T-cell (primary cell): ENCODE data around the gene TMEM164. TPM values are rescaled to one million over a fixed set of nuclear protein-coding genes. Genes with fewer than 3 reads are reported as not detected.

Experiments
- ATAC-seq, 4 experiments: fragments of 200-7000 bp in 3 of 4; fragments of 150-1000 bp in 1 of 4; cut with Tn5 transposase; replicated peaks in 1 of 4; 1 replicate in 3 of 4; 2 replicates in 1 of 4; pipeline ENCODE4 v1.10.0; 2021; ENCODE audit warnings: moderate library complexity in 3 of 4, mild to moderate bottlenecking in 2 of 4, moderate number of reproducible peaks in 1 of 4
- CTCF ChIA-PET, 2 donors: fragments of 300-600 bp; sonication (Branson Sonifier 250); formaldehyde crosslinking; loops; one replicate each; lab custom pipeline; 2022; ENCODE audit warnings: antibody characterized with exemption in 2 of 2; lab: Charles Lee
- POLR2A ChIA-PET, 2 donors: fragments of 300-600 bp; sonication (Branson Sonifier 250); formaldehyde crosslinking; loops; one replicate each; lab custom pipeline; 2022; ENCODE audit warnings: antibody characterized with exemption in 2 of 2; lab: Charles Lee
- DNase-seq, 35 experiments: peaks; one replicate each; pipeline versions ENCODE4 v3.0.0 to v3.0.0-alpha.2; 2013 to 2023
- H3K27ac ChIP-seq: one replicate; pipeline ENCODE4 v1.5.1; 2013; ENCODE audit warnings: low read length
- H3K27me3 ChIP-seq, 2 experiments: replicated peaks in 1 of 2; 1 replicate in 1 of 2; 2 replicates in 1 of 2; pipeline versions ENCODE4 v1.6.1 to v1.7.0; 2013; ENCODE audit warnings: low read length in 1 of 2, mixed read lengths in 1 of 2; ENCODE audit not compliant: control insufficient read depth in 2 of 2, insufficient read depth in 2 of 2; ENCODE audit errors: extremely low read depth in 1 of 2
- H3K36me3 ChIP-seq, 2 donors: 1 replicate in 1 of 2; 2 replicates in 1 of 2; pipeline versions ENCODE4 v1.6.1 to v1.7.0; 2013; ENCODE audit warnings: low read length in 1 of 2; ENCODE audit not compliant: control insufficient read depth in 2 of 2, insufficient read depth in 1 of 2; ENCODE audit errors: extremely low read depth in 1 of 2
- H3K4me1 ChIP-seq, 2 experiments: 1 replicate in 1 of 2; 2 replicates in 1 of 2; pipeline versions ENCODE4 v1.6.1 to v1.7.0; 2013; ENCODE audit warnings: low read length in 2 of 2, mixed read lengths in 1 of 2; ENCODE audit not compliant: insufficient read depth in 2 of 2, control insufficient read depth in 1 of 2; ENCODE audit errors: extremely low read depth in 1 of 2
- H3K4me3 ChIP-seq, 2 donors: 1 replicate in 1 of 2; 2 replicates in 1 of 2; pipeline versions ENCODE4 v1.5.1 to v1.7.0; 2013; ENCODE audit warnings: mild to moderate bottlenecking in 2 of 2, low read length in 1 of 2, moderate library complexity in 1 of 2; ENCODE audit not compliant: control insufficient read depth in 1 of 2; ENCODE audit errors: extremely low read depth in 1 of 2
- H3K9me3 ChIP-seq: 2 replicates; pipeline ENCODE4 v1.7.0; 2013
- H3K27ac Mint-ChIP-seq, 2 donors: one replicate each; pipeline ENCODE4 v1.8.0; 2020 to 2021; ENCODE audit warnings: mild to moderate bottlenecking in 2 of 2, mixed read lengths in 2 of 2
- H3K27me3 Mint-ChIP-seq, 2 donors: one replicate each; pipeline ENCODE4 v1.8.0; 2021 to 2022; ENCODE audit warnings: mixed read lengths in 2 of 2
- H3K36me3 Mint-ChIP-seq: one replicate; pipeline ENCODE4 v1.8.0; 2021; ENCODE audit warnings: mixed read lengths
- H3K4me1 Mint-ChIP-seq, 3 donors: one replicate each; pipeline ENCODE4 v1.8.0; 2020 to 2022; ENCODE audit warnings: mixed read lengths in 3 of 3, mild to moderate bottlenecking in 1 of 3
- H3K4me3 Mint-ChIP-seq, 3 donors: one replicate each; pipeline ENCODE4 v1.8.0; 2020 to 2022; ENCODE audit warnings: mild to moderate bottlenecking in 3 of 3, mixed read lengths in 3 of 3, moderate library complexity in 3 of 3
- H3K9me3 Mint-ChIP-seq, 3 donors: one replicate each; pipeline ENCODE4 v1.8.0; 2020 to 2022; ENCODE audit warnings: mixed read lengths in 3 of 3
- WGBS: methylation state at CpG from one replicate; pipeline ENCODE4 v1.1.5; 2013; ENCODE audit warnings: missing lambda C conversion rate; ENCODE audit not compliant: insufficient coverage; 5-methylcytosine and 5-hydroxymethylcytosine counted together
- total RNA-seq, 35 experiments: library from RNA in 6 of 35; stranded (reverse) in 6 of 35; fragments of 120-200 nt in 1 of 35; gene quantifications; one replicate each; pipeline versions ENCODE4 v1.2.1 to v1.2.4 and lab custom pipeline; 2013 to 2026

Gene TMEM164
- total RNA-seq, 5 donors from 2014 or later (not counting 1 experiment from before 2014, with no cell fraction given), result 16.9 to 20.6 (median 19.8) TPM

DNA sequence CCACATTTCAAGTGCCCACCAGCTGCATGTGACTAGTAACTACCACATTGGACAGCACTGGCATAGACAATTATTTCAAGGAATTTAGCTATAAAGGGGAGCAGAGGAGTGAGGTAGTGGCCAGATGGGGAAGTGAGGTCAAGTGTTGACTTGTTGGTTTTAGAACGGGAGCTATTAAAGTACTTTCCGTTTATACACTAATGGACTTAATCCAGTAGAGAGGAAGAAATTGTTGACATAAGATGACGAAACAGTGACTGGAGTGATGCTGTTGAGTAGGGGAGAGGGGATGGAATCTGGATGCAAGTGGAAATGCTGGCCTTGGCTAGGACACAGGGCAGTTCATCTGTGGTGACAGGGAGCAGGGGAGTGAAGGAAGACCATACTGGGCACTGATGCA, 160.6 kb downstream of the TMEM164 start:
- no peak overlapping the region for H3K27ac ChIP-seq
- H3K27me3 ChIP-seq, result no peaks in the 10 kb centered on the region
- peaks cover 0 to 6% of the 10 kb centered on the region in 2 experiments for H3K4me1 ChIP-seq
- Mint-ChIP-seq H3K4me3 (no peak overlapping the region), H3K9me3 (no peaks in the 10 kb centered on the region), H3K27ac (no peak overlapping the region), H3K27me3 (no peaks in the 10 kb centered on the region), H3K4me1 (peaks cover 7 to 20% (median 7%) of the 10 kb centered on the region in 3 donors), H3K36me3 (no peaks in the 10 kb centered on the region)
- ChIA-PET CTCF (interaction anchor here in 1 of 2 donors (1.1 to 1.5 kb wide), 3 partner anchors 14 to 248 kb away, joined by 3 to 6 read pairs (median 4); no protein-coding TSS in a partner anchor), POLR2A (no interaction called here)
- ATAC-seq (no peak), DNase-seq (no peak)
- no peaks in the 10 kb centered on the region for H3K36me3 ChIP-seq
- 95% methylated on average over 2 of the region's 3 CpGs for WGBS
- no peaks in the 10 kb centered on the region for H3K9me3 ChIP-seq
- no peak overlapping the region for H3K4me3 ChIP-seq

- H3K27me3 Mint-ChIP-seq, result peaks cover 0 to 4% of the 10 kb centered on the region in 2 donors
- Histone ChIP-seq H3K4me3 (no peak overlapping the region), H3K27me3 (no peaks in the 10 kb centered on the region), H3K27ac (no peak overlapping the region), H3K4me1 (peaks cover 0 to 2% of the 10 kb centered on the region in 2 experiments), H3K36me3 (no peaks in the 10 kb centered on the region), H3K9me3 (no peaks in the 10 kb centered on the region)
- ChIA-PET POLR2A (interaction anchor here in 1 of 2 donors (1.0 kb wide), 1 partner anchor 11 kb away, joined by 3 read pairs; no protein-coding TSS in a partner anchor), CTCF (no interaction called here)
- no peaks in the 10 kb centered on the region for H3K9me3 Mint-ChIP-seq
- H3K4me1 Mint-ChIP-seq, result peaks cover 0 to 10% (median 0%) of the 10 kb centered on the region in 3 donors
- H3K27ac Mint-ChIP-seq, result no peak overlapping the region
- DNase-seq, result peak; percentile 4 to 62 (median 32)
- H3K4me3 Mint-ChIP-seq, result no peak overlapping the region
- no CpG with 5 or more reads among the region's 9 CpGs for WGBS
- H3K36me3 Mint-ChIP-seq, result peaks cover 22% of the 10 kb centered on the region
- ATAC-seq, result peak; percentile 45 to 71 (median 56)
These were observed 165.1 kb downstream of the TMEM164 start for GRCh38 chrX:110167952-110168451.

DNA sequence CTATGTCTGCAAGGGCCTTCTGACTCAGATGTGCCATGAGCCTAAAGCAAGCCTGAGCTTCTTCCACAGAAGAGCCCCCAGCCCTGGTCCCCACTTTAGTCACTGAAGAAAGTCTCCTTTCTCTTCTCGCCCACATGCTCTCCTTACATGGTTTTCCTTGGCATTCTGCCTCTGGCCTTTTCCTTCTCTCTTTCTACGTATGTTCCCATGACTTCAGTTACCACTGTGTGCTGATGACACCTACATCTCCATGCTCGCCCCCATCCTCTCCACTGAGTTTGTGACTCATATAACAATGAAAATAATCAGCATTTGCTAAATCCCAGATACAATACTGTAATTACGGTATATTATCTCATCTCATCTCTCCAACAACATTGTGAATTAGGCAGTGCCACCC, 165.7 kb downstream of the TMEM164 start:
- peaks cover 0 to 10% (median 0%) of the 10 kb centered on the region in 3 donors for H3K4me1 Mint-ChIP-seq
- no peak overlapping the region for H3K4me3 Mint-ChIP-seq
- CTCF ChIA-PET, result no interaction called here
- H3K4me1 ChIP-seq, result peaks cover 0 to 2% of the 10 kb centered on the region in 2 experiments
- H3K27ac Mint-ChIP-seq, result no peak overlapping the region
- H3K36me3 ChIP-seq, result no peaks in the 10 kb centered on the region
- no peaks in the 10 kb centered on the region for H3K9me3 ChIP-seq
- ATAC-seq (no peak), DNase-seq (no peak)
- H3K9me3 Mint-ChIP-seq, result no peaks in the 10 kb centered on the region
- H3K36me3 Mint-ChIP-seq, result peaks cover 26% of the 10 kb centered on the region
- no peaks in the 10 kb centered on the region for H3K27me3 ChIP-seq
- peaks cover 0 to 4% of the 10 kb centered on the region in 2 donors for H3K27me3 Mint-ChIP-seq
- H3K4me3 ChIP-seq, result no peak overlapping the region
- no peak overlapping the region for H3K27ac ChIP-seq
- POLR2A ChIA-PET, result no interaction called here
- WGBS, result 94% methylated on average over 2 of the region's 4 CpGs

- H3K9me3 Mint-ChIP-seq, result no peaks in the 10 kb centered on the region
These were observed 167.1 kb downstream of the TMEM164 start for GRCh38 chrX:110170029-110170428.

DNA sequence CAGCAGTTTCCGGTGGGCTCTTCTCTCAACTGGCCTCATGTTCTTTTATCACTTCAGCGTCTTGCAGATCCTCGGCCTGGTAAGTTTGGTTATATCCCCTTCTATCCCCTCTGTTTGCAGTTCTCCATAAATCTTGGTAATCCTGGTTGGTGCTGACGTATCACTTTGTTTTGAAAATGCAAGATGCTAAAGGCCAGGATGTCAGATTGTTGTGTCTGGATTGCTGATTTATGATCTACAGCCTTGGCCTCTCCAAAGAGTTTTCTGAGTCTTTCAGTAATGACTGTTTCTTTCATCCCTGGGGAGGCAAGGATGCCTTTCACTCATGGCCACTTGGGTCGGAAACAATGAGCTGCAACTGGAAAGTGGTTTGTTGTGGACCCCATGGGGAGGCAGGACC, 168.5 kb downstream of the TMEM164 start:
- H3K36me3 ChIP-seq, result no peaks in the 10 kb centered on the region
- H3K4me3 ChIP-seq, result no peak overlapping the region
- Mint-ChIP-seq H3K9me3 (no peaks in the 10 kb centered on the region), H3K27ac (no peak overlapping the region), H3K27me3 (peaks cover 0 to 4% of the 10 kb centered on the region in 2 donors), H3K4me1 (peaks cover 0 to 10% (median 0%) of the 10 kb centered on the region in 3 donors), H3K36me3 (peaks cover 35% of the 10 kb centered on the region), H3K4me3 (no peak overlapping the region)
- ChIA-PET POLR2A (no interaction called here), CTCF (interaction anchor here in 1 of 2 donors (0.6 kb wide), 1 partner anchor 799 kb away, joined by 4 read pairs; no protein-coding TSS in a partner anchor)
- no peaks in the 10 kb centered on the region for H3K27me3 ChIP-seq
- ATAC-seq (no peak), DNase-seq (no peak)
- no CpG with 5 or more reads among the region's 5 CpGs for WGBS
- H3K4me1 ChIP-seq, result peaks cover 0 to 2% of the 10 kb centered on the region in 2 experiments
- no peaks in the 10 kb centered on the region for H3K9me3 ChIP-seq
- H3K27ac ChIP-seq, result no peak overlapping the region

More at GRCh38 chrX:110170029-110170428, 167.1 kb downstream of the TMEM164 start:
- peaks cover 0 to 10% (median 0%) of the 10 kb centered on the region in 3 donors for H3K4me1 Mint-ChIP-seq
- 93% methylated on average over 2 of the region's 3 CpGs for WGBS
- no peak for DNase-seq
- no peak overlapping the region for H3K4me3 ChIP-seq
- CTCF ChIA-PET, result interaction anchor here in 1 of 2 donors (0.6 kb wide), 1 partner anchor 18 kb away, joined by 3 read pairs; no protein-coding TSS in a partner anchor
- peaks cover 31% of the 10 kb centered on the region for H3K36me3 Mint-ChIP-seq
- no peaks in the 10 kb centered on the region for H3K9me3 ChIP-seq
- peaks cover 0 to 4% of the 10 kb centered on the region in 2 donors for H3K27me3 Mint-ChIP-seq
- H3K27ac ChIP-seq, result no peak overlapping the region
- ATAC-seq, result no peak
- peaks cover 0 to 2% of the 10 kb centered on the region in 2 experiments for H3K4me1 ChIP-seq
- no peak overlapping the region for H3K27ac Mint-ChIP-seq
- POLR2A ChIA-PET, result no interaction called here
- H3K36me3 ChIP-seq, result no peaks in the 10 kb centered on the region
- no peaks in the 10 kb centered on the region for H3K27me3 ChIP-seq
- H3K4me3 Mint-ChIP-seq, result no peak overlapping the region

GRCh38 chrX:110172215-110172614, 169.3 kb downstream of the TMEM164 start:
- 100% methylated on average over 2 of the region's 10 CpGs for WGBS
- H3K4me3 Mint-ChIP-seq, result no peak overlapping the region
- Histone ChIP-seq H3K27me3 (no peaks in the 10 kb centered on the region), H3K9me3 (no peaks in the 10 kb centered on the region), H3K4me1 (peaks cover 0 to 2% of the 10 kb centered on the region in 2 experiments), H3K27ac (no peak overlapping the region), H3K36me3 (no peaks in the 10 kb centered on the region), H3K4me3 (no peak overlapping the region)
- ChIA-PET CTCF (interaction anchor here in 1 of 2 donors (0.6 to 1.6 kb wide), 2 partner anchors 12 to 800 kb away, joined by 3 to 4 read pairs; no protein-coding TSS in a partner anchor), POLR2A (no interaction called here)
- peaks cover 0 to 4% of the 10 kb centered on the region in 2 donors for H3K27me3 Mint-ChIP-seq
- H3K36me3 Mint-ChIP-seq, result peaks cover 35% of the 10 kb centered on the region
- no peaks in the 10 kb centered on the region for H3K9me3 Mint-ChIP-seq
- H3K27ac Mint-ChIP-seq, result no peak overlapping the region
- DNase-seq (peak in 1 of 35 experiments; percentile 2), ATAC-seq (no peak)
- peaks cover 0 to 10% (median 0%) of the 10 kb centered on the region in 3 donors for H3K4me1 Mint-ChIP-seq
